Measurements from ENCODE around the gene PLA2G6. TPM values are rescaled to one million over a fixed set of nuclear protein-coding genes. Genes with fewer than 3 reads are reported as not detected.

The PLA2G6 gene
- total RNA-seq, 1 experiment from 2014 or later: 36.0 TPM

DNA sequence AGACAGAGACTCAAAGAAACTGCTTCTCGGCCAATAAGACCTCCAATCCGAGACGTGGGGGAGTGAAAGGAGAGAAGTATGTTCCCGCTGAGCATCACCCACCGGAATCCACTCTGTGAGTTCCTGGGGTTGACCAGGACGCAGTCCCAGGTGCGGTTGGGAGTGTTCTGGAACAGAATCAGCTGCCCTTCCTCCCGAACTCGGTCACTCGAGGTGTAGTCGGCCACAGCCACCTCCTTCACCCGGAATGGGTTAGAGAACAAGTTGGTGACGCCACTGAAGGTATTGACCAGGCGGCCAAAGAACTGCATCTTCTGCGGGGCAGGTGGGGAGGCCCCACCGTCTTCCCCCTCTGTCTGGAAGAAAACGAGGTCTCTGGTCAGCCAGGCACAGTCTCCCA is 12.5 kb downstream of the PLA2G6 start (continued):
- TF ChIP-seq REST (IDR thresholded peaks at IDR 0.05; ENCODE audit: low read depth) (no peak), CEBPB (IDR thresholded peaks at IDR 0.05; ENCODE audit: low read depth) (no peak), TCF7L2 (IDR thresholded peaks at IDR 0.05; ENCODE audit: borderline replicate concordance, extremely low read depth, insufficient read depth, insufficient read length) (no peak), EGR1 (IDR thresholded peaks at IDR 0.05; ENCODE audit: low read depth) (no peak), ZFX (IDR thresholded peaks at IDR 0.05) (no peak), SRF (IDR thresholded peaks at IDR 0.05; ENCODE audit: low read depth) (no peak), FOSL1 (IDR thresholded peaks at IDR 0.05; ENCODE audit: low read depth) (no peak)

- RAD21 ChIA-PET (ENCODE audit: low non-redundant PET in 1 of 2, low total read pairs in 2 of 2, uncharacterized antibody in 2 of 2, unreplicated experiment in 2 of 2): no interaction called here
- H3K4me3 ChIP-seq (replicated peaks in 1 of 2; ENCODE audit: low read depth in 1 of 2, low read length in 2 of 2): no peak overlapping the region
- no peaks in the 10 kb centered on the region for H4K20me1 ChIP-seq (ENCODE audit: insufficient read depth)
- peaks cover 18 to 21% of the 10 kb centered on the region in 2 experiments for H3K4me1 ChIP-seq (ENCODE audit: control insufficient read depth in 1 of 2, insufficient read depth in 2 of 2, low read length in 2 of 2)
- no peaks in the 10 kb centered on the region for H3K9me3 ChIP-seq (ENCODE audit: control insufficient read depth in 1 of 2, insufficient read depth in 1 of 2, low read depth in 1 of 2, low read length in 2 of 2)
- TF ChIP-seq EZH2 (IDR thresholded peaks at IDR 0.05) (no peak), EZH2phosphoT487 (IDR thresholded peaks at IDR 0.05; ENCODE audit: borderline replicate concordance) (no peak), CBX3 (IDR thresholded peaks at IDR 0.05; ENCODE audit: low read depth) (no peak), MAX (IDR thresholded peaks at IDR 0.05) (no peak), JUND (IDR thresholded peaks at IDR 0.05) (no peak), TCF7L2 (IDR thresholded peaks at IDR 0.05; ENCODE audit: borderline replicate concordance, extremely low read depth, insufficient read depth, insufficient read length) (no peak), SP1 (IDR thresholded peaks at IDR 0.05; ENCODE audit: low read depth) (no peak)
- H3K9me2 ChIP-seq (ENCODE audit: insufficient read depth): no peaks in the 10 kb centered on the region
- H2AFZ ChIP-seq (ENCODE audit: low read depth, low read length, poor library complexity, severe bottlenecking): no peak overlapping the region
- POLR2A ChIA-PET: no interaction called here
- no peak overlapping the region for H3K4me2 ChIP-seq (ENCODE audit: low read length)
- BruUV-seq (replicated peaks): no TSS peak
- CTCF ChIA-PET: no interaction called here
- intact Hi-C loops (cut with micrococcal nuclease): no loop called here
- ATAC-seq (peak; percentile 42), DNase-seq (ENCODE audit: low read depth, low spot score) (no peak)
- no peak overlapping the region for H3K9ac ChIP-seq (ENCODE audit: low read length)
- H3K36me3 ChIP-seq (ENCODE audit: control insufficient read depth in 1 of 2, insufficient read depth in 2 of 2, low read length in 2 of 2): no peaks in the 10 kb centered on the region; a peak in 1 of 4 replicates
- H3K27ac ChIP-seq (ENCODE audit: low read depth, low read length): no peak overlapping the region
- H3K79me2 ChIP-seq (ENCODE audit: insufficient read depth, low read length): no peaks in the 10 kb centered on the region
- H3K27me3 ChIP-seq (ENCODE audit: insufficient read depth, low read length): no peaks in the 10 kb centered on the region
These were observed 13.6 kb downstream of the PLA2G6 start for GRCh38 chr22:38167988-38168407.
